WTC11 (cell line): ENCODE data around the gene MAGI2. TPM values are rescaled to one million over a fixed set of nuclear protein-coding genes. Genes with fewer than 3 reads are reported as not detected.
A peak's percentile ranks its signal among the peaks of the same experiment; 100 is the strongest.

ENCODE experiments used
- ATAC-seq: fragments of 200-7000 bp; cut with Tn5 transposase; 2 replicates; pipeline ENCODE4 v1.10.0; 2021; ENCODE audit warnings: mild to moderate bottlenecking, moderate library complexity
- CTCF ChIA-PET: fragments of 300-600 bp; sonication (Branson Sonifier 250); formaldehyde crosslinking; loops from one replicate; lab custom pipeline; 2021; ENCODE audit warnings: antibody characterized with exemption; lab: Charles Lee
- POLR2A ChIA-PET: fragments of 350-600 bp; sonication (Branson Sonifier 250); formaldehyde crosslinking; loops from one replicate; lab custom pipeline; 2021; ENCODE audit warnings: antibody characterized with exemption; lab: Charles Lee
- DNase-seq: peaks from one replicate; pipeline ENCODE4 v3.0.0; 2021; ENCODE audit warnings: low spot score
- H3K27ac Mint-ChIP-seq: 2 replicates; pipeline ENCODE4 v1.8.0; 2021; ENCODE audit warnings: mixed read lengths
- H3K27me3 Mint-ChIP-seq: 2 replicates; pipeline ENCODE4 v1.8.0; 2021; ENCODE audit warnings: low read depth, mild to moderate bottlenecking, moderate library complexity, mixed read lengths
- H3K36me3 Mint-ChIP-seq: 2 replicates; pipeline ENCODE4 v1.8.0; 2021; ENCODE audit warnings: mixed read lengths
- H3K4me1 Mint-ChIP-seq: 2 replicates; pipeline ENCODE4 v1.8.0; 2022; ENCODE audit warnings: mixed read lengths
- H3K4me3 Mint-ChIP-seq: 2 replicates; pipeline ENCODE4 v1.8.0; 2021; ENCODE audit warnings: mild to moderate bottlenecking, moderate library complexity, mixed read lengths
- H3K9me3 Mint-ChIP-seq: 2 replicates; pipeline ENCODE4 v1.8.0; 2021; ENCODE audit warnings: mixed read lengths
- ATF1 ChIP-seq: sonication (generic); formaldehyde crosslinking; IDR thresholded peaks from 2 replicates; pipeline ENCODE4 v1.8.1; 2023; ENCODE audit warnings: mild to moderate bottlenecking, moderate library complexity, missing genetic modification reagents
- CREB1 ChIP-seq: sonication (generic); formaldehyde crosslinking; IDR thresholded peaks from 2 replicates; pipeline ENCODE4 v1.8.0; 2023; ENCODE audit warnings: mild to moderate bottlenecking, missing genetic modification reagents
- CREM ChIP-seq: sonication (generic); formaldehyde crosslinking; IDR thresholded peaks from 2 replicates; pipeline ENCODE4 v1.8.1; 2022; ENCODE audit warnings: mild to moderate bottlenecking, missing genetic modification reagents, moderate library complexity
- E2F1 ChIP-seq: sonication (generic); formaldehyde crosslinking; IDR thresholded peaks from 2 replicates; pipeline ENCODE4 v1.8.0; 2022; ENCODE audit warnings: mild to moderate bottlenecking, missing genetic modification reagents
- MAX ChIP-seq: sonication (generic); formaldehyde crosslinking; IDR thresholded peaks from 2 replicates; pipeline ENCODE4 v1.8.0; 2022; ENCODE audit warnings: mild to moderate bottlenecking, missing genetic modification reagents
- MLX ChIP-seq: sonication (generic); formaldehyde crosslinking; IDR thresholded peaks from 2 replicates; pipeline ENCODE4 v1.8.1; 2023; ENCODE audit warnings: mild to moderate bottlenecking, missing genetic modification reagents, moderate library complexity
- MXD4 ChIP-seq: fragments of 250-450 bp; sonication (Bioruptor Pico); IDR thresholded peaks from 2 replicates; pipeline ENCODE4 v1.8.0; 2021; ENCODE audit warnings: mild to moderate bottlenecking, moderate library complexity, borderline replicate concordance
- NFYB ChIP-seq: sonication (generic); formaldehyde crosslinking; conservative IDR thresholded peaks from 2 replicates; pipeline ENCODE4 v1.8.0; 2022; ENCODE audit warnings: low read depth, missing genetic modification reagents
- PRDM15 ChIP-seq: sonication (generic); formaldehyde crosslinking; IDR thresholded peaks from 2 replicates; pipeline ENCODE4 v1.8.0; 2022; ENCODE audit warnings: missing genetic modification reagents
- RELA ChIP-seq: sonication (generic); formaldehyde crosslinking; IDR thresholded peaks from 2 replicates; pipeline ENCODE4 v1.8.1; 2022; ENCODE audit warnings: missing genetic modification reagents, mild to moderate bottlenecking, borderline replicate concordance
- SMAD3 ChIP-seq: sonication (generic); formaldehyde crosslinking; IDR thresholded peaks from 2 replicates; pipeline ENCODE4 v1.8.0; 2022; ENCODE audit warnings: missing genetic modification reagents, mild to moderate bottlenecking, borderline replicate concordance
- ZBTB43 ChIP-seq: sonication (generic); formaldehyde crosslinking; IDR thresholded peaks from 2 replicates; pipeline ENCODE4 v1.8.1; 2023; ENCODE audit warnings: mild to moderate bottlenecking, missing genetic modification reagents
- ZNF416 ChIP-seq: fragments of 250-450 bp; sonication (Bioruptor Pico); IDR thresholded peaks from 2 replicates; pipeline ENCODE4 v1.9.0; 2021; ENCODE audit warnings: mild to moderate bottlenecking, inconsistent platforms
- ZNF423 ChIP-seq: fragments of 250-450 bp; sonication (Bioruptor Pico); IDR thresholded peaks from 2 replicates; pipeline ENCODE4 v2.1.2; 2022; ENCODE audit warnings: mild to moderate bottlenecking, moderate library complexity
- total RNA-seq: library from RNA; stranded (reverse); gene quantifications from 3 replicates; pipeline ENCODE4 v1.2.3, GENCODE V29; 2021

The MAGI2 gene
- total RNA-seq, 1 experiment from 2014 or later = 26.6 TPM

GRCh38 chr7:78019447-78020135 is 1433.9 kb downstream of the MAGI2 start:
- Mint-ChIP-seq H3K4me1 (peaks cover 38% of the 10 kb centered on the region), H3K27me3 (peaks cover 15% of the 10 kb centered on the region), H3K9me3 (no peaks in the 10 kb centered on the region), H3K4me3 (peak overlapping the region; percentile 74), H3K36me3 (no peaks in the 10 kb centered on the region), H3K27ac (no peak overlapping the region)
- ChIA-PET CTCF (interaction anchor here (0.6 to 4.6 kb wide), 26 partner anchors 9 to 321 kb away, joined by 3 to 111 read pairs (median 6); no protein-coding TSS in a partner anchor), POLR2A (no interaction called here)
- DNase-seq (peak; percentile 78), ATAC-seq (peak; percentile 81)
- TF ChIP-seq ZBTB43 (CRISPR knock-in tag) (0 out of 2 replicates have a peak, but pooled peaks have one; percentile 33), SMAD3 (peak; percentile 19; the same call in 1 of the 2 replicates), NFYB (CRISPR knock-in tag) (no peak), ZNF423 (CRISPR knock-in tag) (peak; percentile 78)

- TF ChIP-seq MAX (CRISPR knock-in tag) (peak; percentile 63; the same call in 1 of the 2 replicates), CREM (CRISPR knock-in tag) (peak; percentile 39; the same call in 1 of the 2 replicates), RELA (CRISPR knock-in tag) (no peak), ZNF423 (CRISPR knock-in tag) (0 out of 2 replicates have a peak, but pooled peaks have one; percentile 17)
- H3K27ac Mint-ChIP-seq = peak overlapping the region; percentile 82; the same call in 1 of the 2 replicates
- ATAC-seq (peak; percentile 5), DNase-seq (peak; percentile 24)
- peak overlapping the region; percentile 87 for H3K4me3 Mint-ChIP-seq
- H3K9me3 Mint-ChIP-seq = no peaks in the 10 kb centered on the region
- peaks cover 44% of the 10 kb centered on the region for H3K4me1 Mint-ChIP-seq
- ChIA-PET CTCF (interaction anchor here (0.6 to 4.6 kb wide), 14 partner anchors 18 to 141 kb away, joined by 3 to 111 read pairs (median 10); no protein-coding TSS in a partner anchor), POLR2A (interaction anchor here (0.7 kb wide), 1 partner anchor 28 kb away, joined by 4 read pairs; no protein-coding TSS in a partner anchor)
- H3K36me3 Mint-ChIP-seq = no peaks in the 10 kb centered on the region
- peaks cover 15% of the 10 kb centered on the region for H3K27me3 Mint-ChIP-seq
Measured at GRCh38 chr7:78018641-78019446, 1434.6 kb downstream of the MAGI2 start.

- H3K4me3 Mint-ChIP-seq = peak overlapping the region; percentile 46
Measured at GRCh38 chr7:78017591-78018100, 1435.8 kb downstream of the MAGI2 start.

More at GRCh38 chr7:78017591-78018100, 1435.8 kb downstream of the MAGI2 start:
- no peaks in the 10 kb centered on the region for H3K9me3 Mint-ChIP-seq
- DNase-seq (no peak), ATAC-seq (no peak)
- ChIA-PET POLR2A (interaction anchor here (0.7 kb wide), 1 partner anchor 27 kb away, joined by 4 read pairs; no protein-coding TSS in a partner anchor), CTCF (interaction anchor here (0.7 to 1.9 kb wide), 5 partner anchors 19 to 77 kb away, joined by 3 to 9 read pairs (median 4); no protein-coding TSS in a partner anchor)
- no peaks in the 10 kb centered on the region for H3K36me3 Mint-ChIP-seq
- TF ChIP-seq ZNF416 (CRISPR knock-in tag) (no peak), E2F1 (CRISPR knock-in tag) (no peak), MLX (no peak), MXD4 (CRISPR knock-in tag) (no peak), CREB1 (CRISPR knock-in tag) (no peak), PRDM15 (CRISPR knock-in tag) (no peak), ATF1 (CRISPR knock-in tag) (no peak)
- H3K27me3 Mint-ChIP-seq = peaks cover 15% of the 10 kb centered on the region
- H3K4me1 Mint-ChIP-seq = peaks cover 46% of the 10 kb centered on the region
- no peak overlapping the region for H3K27ac Mint-ChIP-seq
